ENCODE data around the gene PAX5.

Gene PAX5

GRCh38 chr9:36928670-36929349, 105.3 kb downstream of the PAX5 start:
- TF ChIP-seq SUZ12 (IDR thresholded peaks at IDR 0.05; ENCODE audit: extremely low read depth, insufficient read depth, insufficient read length) (no peak), ZNF274 (IDR thresholded peaks at IDR 0.05; ENCODE audit: low read depth, low read length) (no peak), YY1 (IDR thresholded peaks at IDR 0.05; ENCODE audit: insufficient read depth, insufficient read length) (no peak)
- DNase-seq (ENCODE audit: low read depth, low spot score): no peak
- Histone ChIP-seq H3K27me3 (ENCODE audit: insufficient read depth, insufficient read length) (no peaks in the 10 kb centered on the region), H3K9ac (ENCODE audit: insufficient read length, low read depth) (no peak overlapping the region), H3K36me3 (ENCODE audit: insufficient read depth, insufficient read length, low read length) (no peaks in the 10 kb centered on the region), H3K9me3 (ENCODE audit: insufficient read depth, low read length) (peaks cover 5% of the 10 kb centered on the region; the same call in 1 of the 2 replicates), H3K4me3 (ENCODE audit: insufficient read length, low read depth) (no peak overlapping the region), H3K4me1 (ENCODE audit: insufficient read depth, insufficient read length) (no peaks in the 10 kb centered on the region)

GRCh38 chr9:36928210-36928609, 105.9 kb downstream of the PAX5 start:
- Histone ChIP-seq H3K36me3 (ENCODE audit: insufficient read depth, insufficient read length, low read length) (no peaks in the 10 kb centered on the region), H3K4me3 (ENCODE audit: insufficient read length, low read depth) (no peak overlapping the region), H3K9me3 (ENCODE audit: insufficient read depth, low read length) (peaks cover 5% of the 10 kb centered on the region; the same call in 1 of the 2 replicates), H3K9ac (ENCODE audit: insufficient read length, low read depth) (no peak overlapping the region), H3K27me3 (ENCODE audit: insufficient read depth, insufficient read length) (no peaks in the 10 kb centered on the region), H3K4me1 (ENCODE audit: insufficient read depth, insufficient read length) (no peaks in the 10 kb centered on the region)
- no peak for TF ChIP-seq ZNF274 (IDR thresholded peaks at IDR 0.05; ENCODE audit: low read depth, low read length)
- TF ChIP-seq YY1 (IDR thresholded peaks at IDR 0.05; ENCODE audit: insufficient read depth, insufficient read length): no peak
- TF ChIP-seq SUZ12 (IDR thresholded peaks at IDR 0.05; ENCODE audit: extremely low read depth, insufficient read depth, insufficient read length): no peak
- no peak for DNase-seq (ENCODE audit: low read depth, low spot score)

GRCh38 chr9:36924757-36925432, 109.2 kb downstream of the PAX5 start:
- Histone ChIP-seq H3K4me1 (ENCODE audit: insufficient read depth, insufficient read length) (no peaks in the 10 kb centered on the region), H3K36me3 (ENCODE audit: insufficient read depth, insufficient read length, low read length) (no peaks in the 10 kb centered on the region), H3K4me3 (ENCODE audit: insufficient read length, low read depth) (no peak overlapping the region), H3K27me3 (ENCODE audit: insufficient read depth, insufficient read length) (no peaks in the 10 kb centered on the region), H3K9ac (ENCODE audit: insufficient read length, low read depth) (no peak overlapping the region), H3K9me3 (ENCODE audit: insufficient read depth, low read length) (no peaks in the 10 kb centered on the region)
- TF ChIP-seq ZNF274 (IDR thresholded peaks at IDR 0.05; ENCODE audit: low read depth, low read length): no peak
- no peak for TF ChIP-seq YY1 (IDR thresholded peaks at IDR 0.05; ENCODE audit: insufficient read depth, insufficient read length)
- TF ChIP-seq SUZ12 (IDR thresholded peaks at IDR 0.05; ENCODE audit: extremely low read depth, insufficient read depth, insufficient read length): no peak
- DNase-seq (ENCODE audit: low read depth, low spot score): no peak

- Histone ChIP-seq H3K4me1 (ENCODE audit: insufficient read depth, insufficient read length) (no peaks in the 10 kb centered on the region), H3K27me3 (ENCODE audit: insufficient read depth, insufficient read length) (no peaks in the 10 kb centered on the region), H3K9me3 (ENCODE audit: insufficient read depth, low read length) (no peaks in the 10 kb centered on the region), H3K9ac (ENCODE audit: insufficient read length, low read depth) (no peak overlapping the region), H3K36me3 (ENCODE audit: insufficient read depth, insufficient read length, low read length) (no peaks in the 10 kb centered on the region), H3K4me3 (ENCODE audit: insufficient read length, low read depth) (no peak overlapping the region)
- TF ChIP-seq YY1 (IDR thresholded peaks at IDR 0.05; ENCODE audit: insufficient read depth, insufficient read length) (no peak), ZNF274 (IDR thresholded peaks at IDR 0.05; ENCODE audit: low read depth, low read length) (no peak), SUZ12 (IDR thresholded peaks at IDR 0.05; ENCODE audit: extremely low read depth, insufficient read depth, insufficient read length) (no peak)
- DNase-seq (ENCODE audit: low read depth, low spot score): no peak
These were observed 110.0 kb downstream of the PAX5 start for GRCh38 chr9:36924071-36924470.

GRCh38 chr9:36923025-36923625, 110.9 kb downstream of the PAX5 start:
- H3K27me3 ChIP-seq (ENCODE audit: insufficient read depth, insufficient read length): no peaks in the 10 kb centered on the region
- H3K4me1 ChIP-seq (ENCODE audit: insufficient read depth, insufficient read length): no peaks in the 10 kb centered on the region
- no peaks in the 10 kb centered on the region for H3K9me3 ChIP-seq (ENCODE audit: insufficient read depth, low read length)
- DNase-seq (ENCODE audit: low read depth, low spot score): no peak
- no peak for TF ChIP-seq SUZ12 (IDR thresholded peaks at IDR 0.05; ENCODE audit: extremely low read depth, insufficient read depth, insufficient read length)
- TF ChIP-seq ZNF274 (IDR thresholded peaks at IDR 0.05; ENCODE audit: low read depth, low read length): no peak
- no peak for TF ChIP-seq YY1 (IDR thresholded peaks at IDR 0.05; ENCODE audit: insufficient read depth, insufficient read length)
- no peak overlapping the region for H3K9ac ChIP-seq (ENCODE audit: insufficient read length, low read depth)
- no peak overlapping the region for H3K4me3 ChIP-seq (ENCODE audit: insufficient read length, low read depth)
- no peaks in the 10 kb centered on the region for H3K36me3 ChIP-seq (ENCODE audit: insufficient read depth, insufficient read length, low read length)

- Histone ChIP-seq H3K4me3 (ENCODE audit: insufficient read length, low read depth) (no peak overlapping the region), H3K9me3 (ENCODE audit: insufficient read depth, low read length) (no peaks in the 10 kb centered on the region), H3K27me3 (ENCODE audit: insufficient read depth, insufficient read length) (no peaks in the 10 kb centered on the region), H3K9ac (ENCODE audit: insufficient read length, low read depth) (no peak overlapping the region), H3K36me3 (ENCODE audit: insufficient read depth, insufficient read length, low read length) (no peaks in the 10 kb centered on the region), H3K4me1 (ENCODE audit: insufficient read depth, insufficient read length) (no peaks in the 10 kb centered on the region)
- TF ChIP-seq YY1 (IDR thresholded peaks at IDR 0.05; ENCODE audit: insufficient read depth, insufficient read length) (no peak), ZNF274 (IDR thresholded peaks at IDR 0.05; ENCODE audit: low read depth, low read length) (no peak), SUZ12 (IDR thresholded peaks at IDR 0.05; ENCODE audit: extremely low read depth, insufficient read depth, insufficient read length) (no peak)
- DNase-seq (ENCODE audit: low read depth, low spot score): no peak
These were observed 111.5 kb downstream of the PAX5 start for GRCh38 chr9:36922548-36922947.

- DNase-seq (ENCODE audit: low read depth, low spot score): no peak
- H3K4me1 ChIP-seq (ENCODE audit: insufficient read depth, insufficient read length): peaks cover 3% of the 10 kb centered on the region
- no peak overlapping the region for H3K4me3 ChIP-seq (ENCODE audit: insufficient read length, low read depth)
- H3K9me3 ChIP-seq (ENCODE audit: insufficient read depth, low read length): no peaks in the 10 kb centered on the region
- no peak overlapping the region for H3K9ac ChIP-seq (ENCODE audit: insufficient read length, low read depth)
- no peaks in the 10 kb centered on the region for H3K36me3 ChIP-seq (ENCODE audit: insufficient read depth, insufficient read length, low read length)
- no peak for TF ChIP-seq SUZ12 (IDR thresholded peaks at IDR 0.05; ENCODE audit: extremely low read depth, insufficient read depth, insufficient read length)
- TF ChIP-seq YY1 (IDR thresholded peaks at IDR 0.05; ENCODE audit: insufficient read depth, insufficient read length): no peak
- TF ChIP-seq ZNF274 (IDR thresholded peaks at IDR 0.05; ENCODE audit: low read depth, low read length): no peak
- no peaks in the 10 kb centered on the region for H3K27me3 ChIP-seq (ENCODE audit: insufficient read depth, insufficient read length)
These were observed 119.9 kb downstream of the PAX5 start for GRCh38 chr9:36914212-36914577.

Measured in NT2/D1 (cell line).